NK-92 (cell line): ENCODE measurements around the gene GNAL.
"Not testable (repeated sequence)": the region's sequence is repeated elsewhere in the genome, so short reads cannot be mapped to it uniquely, and the experiment has no call there.

Experiments
- DNase-seq: peaks from one replicate; lab custom pipeline; 2025; ENCODE audit not compliant: unreplicated experiment; lab: John Stamatoyannopoulos, UW

The GNAL gene

DNA sequence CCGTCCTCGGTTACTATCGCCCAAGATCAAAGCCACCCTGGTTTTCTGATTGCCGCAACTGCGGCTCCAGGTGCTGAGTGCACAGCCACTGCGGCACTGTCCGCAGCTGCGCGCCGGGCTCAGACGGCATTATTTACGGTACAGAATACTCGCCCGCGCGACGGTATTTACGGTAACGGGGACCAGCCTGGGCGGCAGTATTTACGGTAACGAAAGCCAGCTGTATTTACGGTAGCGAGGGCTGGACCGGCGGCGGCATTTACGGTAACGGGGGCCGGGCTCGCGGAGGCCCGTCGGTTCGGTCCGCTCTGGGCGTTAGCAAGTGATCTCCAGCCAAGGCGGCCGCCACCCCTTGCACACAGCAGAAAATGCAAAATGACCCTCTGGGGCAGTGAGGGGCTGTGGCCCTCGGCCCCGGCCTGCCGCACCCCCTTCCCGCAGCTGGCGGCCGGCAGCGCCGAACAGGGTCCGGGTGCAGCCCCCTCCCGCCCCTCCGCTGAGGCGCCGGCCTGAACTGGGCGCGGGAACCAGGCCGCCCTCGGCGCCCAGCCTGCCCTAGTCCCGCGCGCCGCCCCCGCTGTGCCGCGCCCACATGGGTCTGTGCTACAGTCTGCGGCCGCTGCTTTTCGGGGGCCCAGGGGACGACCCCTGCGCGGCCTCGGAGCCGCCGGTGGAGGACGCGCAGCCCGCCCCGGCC is at the start of gene GNAL:
TSS of gene GNAL (plus strand) at position 293 of the 697 bp plus-strand sequence. CDS start at position 593, 300 bp downstream.
- DNase-seq: no peak

DNA sequence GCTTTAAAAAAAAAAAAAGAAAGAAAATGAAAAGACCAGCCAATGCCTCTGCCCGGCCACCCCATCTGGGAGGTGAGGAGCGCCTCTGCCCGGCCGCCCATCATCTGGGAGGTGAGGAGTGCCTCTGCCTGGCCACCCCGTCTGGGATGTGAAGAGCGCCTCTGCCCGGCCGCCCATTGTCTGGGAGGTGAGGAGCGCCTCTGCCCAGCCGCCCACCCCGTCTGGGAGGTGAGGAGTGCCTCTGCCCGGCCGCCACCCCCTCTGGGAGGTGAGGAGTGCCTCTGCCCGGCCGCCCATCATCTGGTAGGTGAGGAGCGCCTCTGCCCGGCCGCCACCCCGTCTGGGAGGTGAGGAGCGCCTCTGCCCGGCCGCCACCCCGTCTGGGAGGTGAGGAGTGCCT is 41.8 kb upstream of the GNAL start:
- DNase-seq: not testable (repeated sequence)

DNA sequence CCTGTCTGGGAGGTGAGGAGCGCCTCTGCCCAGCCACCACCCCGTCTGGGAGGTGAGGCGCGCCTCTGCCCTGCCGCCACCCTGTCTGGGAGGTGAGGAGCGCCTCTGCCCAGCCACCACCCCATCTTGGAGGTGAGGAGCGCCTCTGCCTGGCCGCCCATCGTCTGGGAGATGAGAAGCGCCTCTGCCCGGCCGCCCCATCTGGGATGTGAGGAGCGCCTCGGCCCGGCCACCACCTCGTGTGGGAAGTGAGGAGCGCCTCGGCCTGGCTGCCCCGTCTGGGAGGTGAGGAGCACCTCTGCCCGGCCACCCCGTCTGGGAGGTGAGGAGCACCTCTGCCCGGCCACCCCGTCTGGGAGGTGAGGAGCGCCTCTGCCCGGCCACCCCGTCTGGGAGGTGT is 41.3 kb upstream of the GNAL start:
- not testable (repeated sequence) for DNase-seq

DNA sequence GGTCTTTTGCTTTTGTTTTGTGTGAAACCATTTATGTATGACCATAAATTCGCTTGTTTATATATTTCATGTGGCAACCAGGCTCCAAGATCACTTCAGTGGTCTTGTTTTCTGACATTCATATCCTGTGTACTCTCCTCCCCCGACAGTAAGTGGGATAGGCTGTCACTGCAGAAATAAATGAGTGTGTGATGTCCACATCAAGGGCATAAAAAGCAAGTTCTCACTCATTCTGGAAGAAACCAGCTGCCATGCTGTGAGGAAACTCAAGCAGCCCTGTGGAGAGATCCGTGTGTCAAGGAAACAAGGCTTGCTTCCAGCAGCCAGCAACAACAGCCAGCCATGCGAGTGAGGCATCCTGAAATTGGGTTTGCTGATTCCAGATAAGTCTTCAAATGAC is 39.2 kb upstream of the GNAL start:
- no peak for DNase-seq

DNA sequence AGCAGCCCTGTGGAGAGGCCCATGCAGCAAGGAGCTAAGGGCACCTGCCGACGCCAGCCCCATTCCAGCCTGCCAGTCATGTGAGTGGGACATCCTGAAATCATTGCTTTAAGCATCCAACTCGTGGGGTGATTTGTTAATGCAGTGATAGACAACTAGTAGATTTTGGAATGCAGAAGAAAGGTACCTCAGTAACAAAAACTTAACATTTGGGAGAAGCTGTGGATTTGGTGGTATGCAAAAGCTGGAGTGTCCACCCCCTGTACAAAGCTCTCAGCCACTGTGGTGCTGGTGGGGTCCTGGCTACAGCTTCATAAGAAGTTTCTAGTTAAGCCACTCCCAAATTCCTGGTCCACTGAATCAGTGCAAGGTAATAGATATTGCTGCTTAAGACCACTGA is 37.2 kb upstream of the GNAL start:
- DNase-seq: no peak

DNA sequence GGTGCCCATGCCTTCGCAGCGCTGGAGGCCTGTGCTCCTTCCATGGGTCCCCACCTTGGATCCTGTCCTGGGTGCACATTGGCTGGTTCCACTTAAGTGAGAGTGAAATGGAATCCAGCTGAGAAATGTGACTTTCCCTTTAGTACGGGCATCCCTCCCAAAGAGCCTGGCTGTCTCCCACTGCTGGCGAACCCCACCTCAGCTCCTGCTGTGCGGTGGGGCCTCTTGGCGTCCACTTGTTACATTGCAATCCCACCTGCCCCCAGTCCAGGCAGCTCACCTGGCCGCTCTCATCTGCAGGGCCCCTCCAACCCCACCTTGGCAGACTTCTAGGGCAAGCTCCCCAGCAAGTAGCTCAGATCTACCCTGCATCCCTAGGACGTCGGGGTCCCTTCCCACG is 35.5 kb upstream of the GNAL start:
- no peak for DNase-seq

DNA sequence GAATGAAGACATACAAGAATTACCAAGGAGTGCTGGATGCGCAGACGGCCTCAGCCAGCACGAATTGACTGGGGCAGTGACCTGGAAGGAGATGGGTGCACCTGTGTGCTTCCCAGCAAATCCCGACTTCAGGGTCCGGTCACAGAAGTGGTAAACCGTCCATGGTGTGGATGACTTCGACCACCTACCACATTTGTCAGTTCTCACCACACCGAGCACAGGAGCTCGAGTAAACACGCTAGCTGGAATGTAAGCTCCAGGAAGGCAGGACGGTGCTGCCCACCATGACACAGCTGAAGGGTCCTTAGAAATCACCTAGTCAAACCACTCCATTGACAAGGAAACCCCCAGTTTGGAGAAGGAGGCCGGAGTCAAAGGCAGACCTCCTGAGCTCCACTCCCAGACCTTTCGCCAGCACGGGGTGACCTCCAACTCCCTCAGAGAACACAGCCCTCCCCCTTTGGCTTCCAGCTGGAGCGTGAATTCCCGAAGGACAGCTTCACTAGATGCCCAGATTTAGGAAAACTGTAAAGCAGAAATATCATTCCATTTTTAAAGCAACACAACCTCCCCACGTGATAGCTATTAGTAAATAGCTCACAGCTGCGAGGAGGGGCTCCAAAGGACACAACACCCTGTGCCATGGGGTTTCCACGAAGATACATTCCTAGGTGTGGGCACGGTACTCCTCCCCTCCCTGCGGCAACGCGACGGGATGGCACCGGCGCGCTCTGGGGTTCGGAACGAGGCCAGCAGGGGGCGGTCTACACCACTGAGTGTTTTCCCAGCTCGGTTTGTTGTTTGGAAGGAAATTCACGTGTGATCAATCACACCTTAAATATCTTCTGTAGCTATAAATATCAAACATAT is 34.1 kb upstream of the GNAL start:
- no peak for DNase-seq

DNA sequence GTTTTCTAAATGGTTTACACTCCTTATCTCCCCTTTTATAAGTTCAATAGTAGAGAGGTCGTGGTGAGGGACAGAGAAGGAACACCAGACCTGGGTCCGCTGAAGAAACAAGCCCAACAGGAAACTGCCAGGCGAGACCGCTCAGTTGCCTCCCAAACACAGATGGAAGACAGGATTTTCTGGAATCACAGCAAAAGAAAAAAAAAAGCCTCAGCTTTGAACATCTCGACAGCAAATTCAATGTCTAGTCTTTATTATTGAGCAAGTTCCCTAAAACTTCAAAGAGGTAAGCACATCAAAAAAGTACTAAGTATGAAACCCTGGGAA is 33.5 kb upstream of the GNAL start:
- no peak for DNase-seq

DNA sequence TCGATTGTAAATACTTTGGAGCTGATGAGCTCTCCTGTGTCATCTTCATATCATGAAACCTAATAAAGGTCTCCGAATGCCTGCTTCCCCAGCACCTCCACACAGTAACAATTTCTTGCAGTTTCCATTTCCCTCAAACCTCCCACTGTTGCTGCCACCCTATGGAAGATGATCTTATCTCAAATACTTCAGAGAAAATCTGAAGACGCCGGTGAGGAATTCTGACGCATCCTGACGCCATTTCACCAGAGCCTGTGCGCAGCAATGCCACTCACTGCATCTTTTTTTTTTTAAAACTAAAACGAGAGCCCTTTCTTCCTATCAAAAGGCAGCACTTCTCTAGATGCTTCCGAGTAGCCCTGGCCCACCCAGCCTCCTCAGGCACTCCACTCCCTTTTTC is 31.9 kb upstream of the GNAL start:
- no peak for DNase-seq

DNA sequence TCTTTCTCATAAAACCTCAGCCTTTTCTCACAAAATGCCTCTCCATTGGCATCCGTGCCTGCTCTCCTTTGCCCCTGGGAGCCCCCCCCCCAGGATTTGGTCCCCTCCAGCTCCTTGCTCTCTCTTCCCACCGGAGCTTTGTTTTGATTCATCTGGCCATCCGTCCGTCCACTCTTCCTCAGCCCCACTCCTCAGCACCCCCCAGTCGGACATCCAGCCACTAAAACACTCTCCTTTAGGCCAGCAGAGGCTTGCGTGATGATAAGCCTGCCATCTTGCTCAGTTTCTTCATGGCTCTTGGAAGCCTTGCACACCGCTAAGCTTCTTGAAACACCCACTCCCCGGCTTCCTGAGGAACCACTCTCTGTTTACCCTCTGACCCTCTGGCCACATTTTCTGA is 31.5 kb upstream of the GNAL start:
- no peak for DNase-seq

DNA sequence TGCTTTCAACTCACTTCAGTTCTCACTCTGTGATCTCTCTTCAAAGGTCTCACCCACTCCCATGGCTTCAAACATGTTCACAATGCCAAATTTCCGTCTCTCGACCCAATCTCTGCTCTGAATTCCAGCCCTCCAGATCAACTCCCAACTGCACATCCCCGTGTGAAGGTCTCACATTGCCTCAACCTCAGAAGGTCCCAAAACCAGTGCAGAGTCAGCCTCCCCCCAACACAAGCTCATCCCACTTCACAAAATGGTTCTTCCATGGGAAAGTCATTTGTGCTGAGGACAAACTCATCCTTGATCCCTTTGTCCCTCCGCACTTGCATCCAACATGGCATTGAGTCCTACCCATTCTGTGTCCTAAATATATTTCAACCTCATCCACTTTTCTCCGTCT is 31.0 kb upstream of the GNAL start:
- no peak for DNase-seq

DNA sequence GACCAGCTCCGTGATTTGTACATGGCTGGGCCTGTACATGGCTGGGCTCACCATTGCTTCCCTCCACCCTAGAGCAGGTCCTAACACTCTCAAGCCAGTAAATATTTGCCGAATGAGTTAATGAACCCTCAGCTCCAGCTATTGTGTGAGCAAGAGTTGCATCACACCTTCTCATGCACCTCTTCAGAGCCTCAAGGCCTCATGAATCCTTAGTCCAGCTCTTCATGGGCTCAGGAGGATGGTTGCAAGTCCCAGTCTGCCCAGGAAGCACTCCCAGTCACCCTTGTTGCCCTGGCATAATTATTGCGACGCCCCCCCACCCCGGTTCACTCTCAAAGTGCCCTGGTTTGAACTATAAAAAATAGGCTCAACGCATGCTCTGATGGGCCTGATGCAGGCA is 30.1 kb upstream of the GNAL start:
- DNase-seq: no peak

DNA sequence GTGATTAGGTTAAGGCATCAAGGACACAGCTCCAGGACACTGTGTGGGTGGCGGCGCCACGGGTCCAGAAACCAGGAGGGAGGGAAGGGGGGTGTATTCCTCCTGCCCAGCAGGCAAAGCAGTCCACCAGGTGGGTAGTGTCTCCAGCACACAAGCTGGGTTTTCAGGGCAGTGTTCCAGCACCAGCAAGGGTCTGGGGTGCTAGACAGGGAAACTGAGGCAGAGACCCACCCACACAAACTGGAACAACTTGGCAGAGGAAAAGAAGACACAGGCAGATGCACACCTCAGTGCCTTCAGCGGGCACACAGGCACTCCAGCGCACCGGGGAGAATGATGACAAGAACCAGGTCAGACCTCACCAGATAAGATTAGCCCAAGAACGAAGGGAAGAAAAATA is 28.4 kb upstream of the GNAL start:
- DNase-seq: no peak

DNA sequence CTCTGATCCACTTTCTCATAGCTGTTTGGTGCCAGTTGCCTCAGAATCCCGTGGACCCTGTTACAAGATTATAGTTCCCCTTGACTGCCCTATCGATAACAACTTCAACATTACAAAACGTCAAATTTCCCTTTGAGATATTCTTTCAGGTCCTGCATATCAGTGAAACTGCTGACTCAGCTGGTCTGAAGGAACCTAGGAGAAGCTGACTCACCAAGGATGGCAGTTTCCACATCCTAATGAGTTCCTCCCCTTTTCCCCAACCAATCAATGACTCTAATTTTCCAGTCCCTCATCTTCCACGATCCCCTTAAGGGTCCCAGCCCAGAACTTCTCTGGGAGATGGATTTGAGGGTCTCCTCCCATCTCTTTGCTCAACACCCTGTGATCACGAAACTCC is 27.6 kb upstream of the GNAL start:
- DNase-seq: no peak

DNA sequence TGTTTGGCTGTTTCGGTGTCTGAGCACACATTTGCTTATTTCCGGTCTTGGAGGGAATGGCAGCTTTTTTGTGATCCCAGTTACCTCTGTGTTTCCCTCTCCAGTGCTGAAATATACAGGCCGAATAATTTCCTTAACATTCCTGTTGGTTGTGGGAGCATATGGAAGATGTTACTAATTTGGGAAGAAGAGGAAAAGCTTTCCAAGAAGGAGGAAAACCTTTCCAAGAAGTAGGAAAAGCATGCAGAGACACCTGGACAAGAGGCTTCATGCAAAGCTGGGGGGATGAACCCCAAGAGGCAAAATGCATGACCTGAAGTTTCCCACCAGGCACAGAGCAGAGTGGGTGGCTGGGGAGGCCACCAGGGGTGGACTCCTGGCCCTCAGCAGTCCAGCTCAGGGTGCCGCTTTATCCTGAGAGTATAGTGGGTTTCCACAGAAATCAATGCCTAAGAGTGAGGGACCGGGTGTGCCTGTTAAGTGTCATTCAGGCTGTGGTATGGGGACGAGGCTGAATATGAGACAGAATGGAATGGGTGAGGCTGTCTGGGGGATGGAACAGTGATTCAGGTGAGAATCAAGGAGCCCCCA is 25.5 kb upstream of the GNAL start:
- no peak for DNase-seq

DNA sequence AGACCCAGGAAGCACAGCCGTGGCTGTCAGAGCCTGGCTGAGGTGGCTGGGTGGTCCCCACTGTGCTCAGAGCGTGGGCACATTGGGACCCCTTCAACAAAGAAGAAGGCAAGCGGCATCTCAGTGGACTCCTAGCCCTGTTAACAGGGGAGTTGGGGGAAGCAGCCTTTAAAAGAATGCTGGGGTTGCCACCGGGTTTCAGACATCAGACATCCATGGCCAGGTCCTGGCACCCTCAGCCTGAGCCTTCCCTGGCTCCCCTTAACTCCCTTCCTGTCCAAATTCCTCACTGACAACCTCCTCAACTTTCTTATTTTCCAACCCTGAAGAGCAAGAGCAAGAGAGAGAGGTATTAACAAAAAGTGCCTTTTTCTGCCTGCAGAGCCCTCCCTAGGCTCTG is 24.8 kb upstream of the GNAL start:
- DNase-seq: no peak

DNA sequence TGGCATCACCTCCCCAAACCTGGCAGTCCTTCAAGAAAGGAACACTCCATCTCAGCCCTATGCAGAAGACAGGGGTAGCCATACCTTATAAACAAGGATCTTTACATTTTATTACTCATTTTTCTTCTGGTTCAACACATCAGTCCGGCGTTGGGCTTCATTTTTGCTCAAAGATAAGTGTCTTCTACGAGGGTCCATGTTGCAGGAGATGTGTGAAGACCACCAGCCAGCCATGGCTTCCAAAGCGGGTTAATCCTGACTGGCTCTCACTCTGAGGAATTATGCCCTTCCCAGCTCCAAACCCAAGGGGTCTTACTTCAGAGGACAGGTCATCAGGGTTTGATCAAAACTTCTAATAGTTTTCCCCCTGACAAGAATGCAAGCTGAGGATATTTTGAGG is 23.9 kb upstream of the GNAL start:
- no peak for DNase-seq

DNA sequence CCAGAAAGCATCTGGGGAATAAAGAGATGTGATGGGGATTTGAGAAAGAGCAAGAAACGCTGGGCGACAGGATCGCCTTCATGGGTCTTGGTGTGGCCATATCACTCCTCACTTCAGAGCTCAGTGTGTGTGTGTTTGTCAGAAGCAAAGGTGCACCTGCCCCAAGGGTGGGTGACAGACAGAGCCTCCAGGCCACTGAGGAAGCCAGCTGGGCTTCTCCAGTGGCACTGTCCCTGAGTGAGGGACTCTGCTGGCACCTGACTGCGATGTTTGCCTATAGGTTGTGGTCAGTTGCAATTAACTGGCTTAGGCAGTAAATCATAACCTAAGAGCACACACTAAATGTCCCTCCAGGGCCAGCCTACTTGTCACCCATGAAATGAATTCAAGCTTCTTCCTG is 23.5 kb upstream of the GNAL start:
- no peak for DNase-seq

DNA sequence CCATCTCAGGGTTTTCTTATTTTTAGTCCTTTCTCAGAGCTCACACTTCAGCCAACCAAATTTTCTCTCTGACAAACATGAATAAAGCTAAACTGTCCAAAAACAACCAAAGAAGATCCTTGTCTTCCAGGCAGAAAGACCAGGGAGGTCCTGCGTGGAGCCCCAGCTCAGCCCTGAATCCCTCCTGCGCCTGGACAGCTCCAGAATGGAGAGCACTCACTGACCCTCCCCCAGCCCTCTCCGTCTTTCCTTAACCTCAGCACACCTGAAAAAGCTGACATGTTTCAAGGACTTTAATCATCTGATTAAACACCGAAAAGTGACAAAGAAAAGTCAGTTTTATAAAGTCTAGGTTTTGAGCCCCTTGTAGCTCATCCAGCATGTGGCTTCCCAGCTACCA is 22.9 kb upstream of the GNAL start:
- DNase-seq: no peak

DNA sequence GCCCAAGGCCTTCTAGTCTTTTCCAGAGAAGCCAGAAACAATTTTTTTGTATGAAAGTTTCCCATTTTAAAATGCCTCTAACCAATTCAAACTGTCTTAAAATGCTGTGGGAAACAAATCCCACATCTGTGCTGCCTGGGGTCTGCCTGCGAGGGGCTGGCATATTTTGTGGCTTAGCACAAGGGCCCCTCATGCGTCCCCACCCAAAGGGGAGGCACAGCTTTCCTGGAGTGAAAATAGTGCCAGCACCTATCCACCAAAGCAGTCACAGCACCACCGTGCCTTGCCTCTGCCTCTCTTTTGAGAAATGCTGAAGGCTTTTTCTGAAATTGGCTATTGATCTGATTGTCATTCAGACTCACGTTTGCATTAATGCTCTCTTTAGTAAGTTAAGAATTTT is 22.2 kb upstream of the GNAL start:
- DNase-seq: no peak

DNA sequence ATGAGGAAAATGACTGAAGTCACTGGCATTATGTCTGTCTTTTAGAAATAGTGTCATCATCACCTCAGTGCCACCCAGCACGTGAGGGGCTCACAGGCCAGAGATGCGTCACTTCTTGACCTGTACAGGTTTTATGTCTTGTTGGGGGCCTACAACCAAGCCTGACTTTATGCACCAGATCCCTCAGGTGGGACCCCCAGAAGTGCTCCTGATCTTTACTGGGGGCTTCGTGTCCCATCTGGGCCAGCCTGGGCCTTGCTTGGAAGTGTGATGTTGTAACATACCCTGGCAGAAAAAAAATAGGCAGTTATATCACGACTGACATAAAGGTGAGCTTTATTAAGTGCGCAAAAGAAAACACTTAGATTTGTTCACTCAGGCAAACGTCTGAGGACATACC is 21.5 kb upstream of the GNAL start:
- no peak for DNase-seq

DNA sequence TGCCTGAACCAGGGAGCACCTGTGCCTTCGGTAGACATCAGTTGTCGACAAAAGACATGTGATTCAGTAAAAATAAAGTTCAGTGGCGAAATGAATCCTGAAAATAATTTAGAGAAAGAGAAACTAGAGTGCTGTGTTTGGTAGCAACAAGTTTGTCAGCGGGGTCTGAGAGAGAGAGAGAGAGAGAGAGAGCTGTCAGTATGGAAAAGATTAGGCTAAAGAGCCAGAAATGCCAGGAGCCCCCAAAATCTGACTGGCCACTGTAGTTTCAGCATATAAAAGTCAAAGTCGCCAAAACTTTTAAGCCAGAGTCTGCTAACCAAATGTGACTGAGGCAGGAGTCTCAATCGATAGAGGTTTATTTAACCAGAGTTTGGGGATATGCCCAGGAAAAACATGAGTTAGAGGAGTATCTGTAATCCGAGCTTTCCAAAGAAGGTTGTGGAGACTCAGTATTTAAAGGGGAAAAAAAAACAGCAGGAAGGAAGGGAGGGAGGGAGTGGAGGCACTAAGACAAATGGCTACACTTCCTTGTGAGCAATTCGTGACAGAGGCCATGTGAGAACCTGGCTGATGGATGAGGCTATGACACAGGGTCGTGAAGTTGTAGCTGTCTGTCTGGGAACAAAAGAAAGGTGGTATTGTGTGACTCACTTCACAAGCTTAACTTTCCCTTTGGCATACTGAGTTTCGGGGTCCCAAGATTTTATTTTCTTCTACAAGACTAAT is 20.5 kb upstream of the GNAL start:
- DNase-seq: no peak
